HepG2 (cell line): Measurements from ENCODE around the gene EPHA10. TPM values are rescaled to one million over a fixed set of nuclear protein-coding genes. Genes with fewer than 3 reads are reported as not detected.

Source experiments
- ARID5B ChIP-seq: IDR thresholded peaks from 2 replicates; pipeline ENCODE4 v1.4.0; 2020; ENCODE audit warnings: mild to moderate bottlenecking, missing genetic modification reagents
- ARNT2 ChIP-seq: sonication (generic); formaldehyde crosslinking; IDR thresholded peaks from 2 replicates; pipeline ENCODE4 v1.8.0; 2022; ENCODE audit warnings: mild to moderate bottlenecking, low read depth, missing genetic modification reagents, moderate library complexity
- CCDC6 ChIP-seq: sonication (generic); formaldehyde crosslinking; IDR thresholded peaks from 2 replicates; pipeline ENCODE4 v1.8.1; 2022; ENCODE audit warnings: mild to moderate bottlenecking, missing genetic modification reagents, moderate library complexity
- CEBPG ChIP-seq: IDR thresholded peaks from 2 replicates; pipeline ENCODE4 v1.6.1; 2016
- DPF2 ChIP-seq: sonication (generic); formaldehyde crosslinking; IDR thresholded peaks from 2 replicates; pipeline ENCODE4 v1.4.0; 2020; ENCODE audit warnings: mild to moderate bottlenecking, low read depth, missing genetic modification reagents, borderline replicate concordance
- DRAP1 ChIP-seq: IDR thresholded peaks from 2 replicates; pipeline ENCODE4 v1.6.1; 2016; ENCODE audit warnings: missing genetic modification reagents, missing compliant biosample characterization
- FOXA1 ChIP-seq, 2 experiments: fragments of 450-650 bp in 1 of 2; sonication (generic) in 1 of 2; formaldehyde crosslinking in 1 of 2; IDR thresholded peaks; 2 replicates each; pipeline versions ENCODE4 v1.4.0 to v1.6.1; 2016 to 2020; ENCODE audit warnings: missing genetic modification reagents in 1 of 2
- FOXA3 ChIP-seq: IDR thresholded peaks from 2 replicates; pipeline ENCODE4 v1.6.1; 2016; ENCODE audit warnings: missing genetic modification reagents, missing compliant biosample characterization
- HDAC1 ChIP-seq: sonication (generic); formaldehyde crosslinking; IDR thresholded peaks from 2 replicates; pipeline ENCODE4 v1.5.1; 2020; ENCODE audit warnings: mild to moderate bottlenecking, missing genetic modification reagents
- MXD3 ChIP-seq: IDR thresholded peaks from 2 replicates; pipeline ENCODE4 v1.6.1; 2016; ENCODE audit warnings: mild to moderate bottlenecking, missing biosample characterization, missing genetic modification reagents
- NCOA5 ChIP-seq: sonication (generic); formaldehyde crosslinking; IDR thresholded peaks from 2 replicates; pipeline ENCODE4 v1.4.0; 2020; ENCODE audit warnings: missing genetic modification reagents
- NFIB ChIP-seq: sonication (generic); formaldehyde crosslinking; IDR thresholded peaks from 2 replicates; pipeline ENCODE4 v1.9.0; 2021; ENCODE audit warnings: missing genetic modification reagents, mild to moderate bottlenecking, borderline replicate concordance
- NFYC ChIP-seq: IDR thresholded peaks from 2 replicates; pipeline ENCODE4 v1.6.1; 2016; ENCODE audit warnings: missing genetic modification reagents, missing compliant biosample characterization
- NONO ChIP-seq, 2 experiments: fragments of 450-650 bp in 1 of 2; sonication (generic) in 1 of 2; formaldehyde crosslinking in 1 of 2; IDR thresholded peaks in 1 of 2; conservative IDR thresholded peaks in 1 of 2; 2 replicates each; pipeline versions ENCODE4 v1.6.1 to v1.8.0; 2017 to 2022; ENCODE audit warnings: mild to moderate bottlenecking in 1 of 2, missing genetic modification reagents in 1 of 2, moderate library complexity in 1 of 2
- THAP7 ChIP-seq: sonication (generic); formaldehyde crosslinking; IDR thresholded peaks from 2 replicates; pipeline ENCODE4 v1.8.1; 2023; ENCODE audit warnings: mild to moderate bottlenecking, missing genetic modification reagents
- U2AF2 ChIP-seq: fragments of 200-400 bp; formaldehyde crosslinking; IDR thresholded peaks from 2 replicates; pipeline ENCODE4 v1.6.1; 2017; ENCODE audit warnings: low read depth, mild to moderate bottlenecking, low read length
- UBTF ChIP-seq: sonication (generic); formaldehyde crosslinking; IDR thresholded peaks from 2 replicates; pipeline ENCODE4 v1.4.0; 2020; ENCODE audit warnings: mild to moderate bottlenecking, missing genetic modification reagents
- ZKSCAN5 ChIP-seq: sonication (generic); formaldehyde crosslinking; IDR thresholded peaks from 2 replicates; pipeline ENCODE4 v1.5.1; 2020; ENCODE audit warnings: mild to moderate bottlenecking, missing genetic modification reagents
- ZNF256 ChIP-seq: sonication (generic); formaldehyde crosslinking; conservative IDR thresholded peaks from 2 replicates; pipeline ENCODE4 v1.4.0; 2020; ENCODE audit warnings: missing genetic modification reagents
- ZNF724P ChIP-seq: sonication (generic); formaldehyde crosslinking; IDR thresholded peaks from 2 replicates; pipeline ENCODE4 v1.8.0; 2022; ENCODE audit warnings: missing genetic modification reagents, borderline replicate concordance
- ZNF766 ChIP-seq: sonication (generic); formaldehyde crosslinking; IDR thresholded peaks from 2 replicates; pipeline ENCODE4 v1.5.0; 2020; ENCODE audit warnings: missing genetic modification reagents, borderline replicate concordance
- ZNF850 ChIP-seq: sonication (generic); formaldehyde crosslinking; conservative IDR thresholded peaks from 2 replicates; pipeline ENCODE4 v1.9.0; 2021; ENCODE audit warnings: mild to moderate bottlenecking, missing genetic modification reagents
- polyA plus RNA-seq, 8 experiments: library from polyadenylated mRNA; depleted of rRNA in 3 of 8; stranded (reverse) in 7 of 8; unstranded in 1 of 8; fragments of >200 nt; fragmentation: Illumina TruSeq in 4 of 8; extraction: Trizol in 4 of 8; gene quantifications; 2 replicates each; pipeline versions ENCODE4 v1.2.1 to v1.2.3, GENCODE V29; 2011 to 2016; ENCODE audit warnings: low read depth in 4 of 8, missing spikeins in 1 of 8, mixed read lengths in 1 of 8; ENCODE audit not compliant: insufficient read depth in 1 of 8
- total RNA-seq, 5 experiments: library from RNA; depleted of rRNA; stranded (reverse); fragments of >200 nt; fragmentation: Illumina TruSeq; extraction: Trizol; gene quantifications; 2 replicates each; pipeline ENCODE4 v1.2.3, GENCODE V29; 2016; ENCODE audit warnings: low read depth in 1 of 5

Gene EPHA10
- total and polyA plus RNA-seq, 2 of the 13 experiments (the other 11 are each of a cell fraction or from before 2014, with no cell fraction given) = 0.11 to 0.58 TPM

GRCh38 chr1:37807555-37808368 is 42.8 kb upstream of the EPHA10 start, which contains the start of the genes C1orf122 and YRDC (continued):
- no peak for TF ChIP-seq U2AF2
- TF ChIP-seq FOXA1 (IDR thresholded peaks at IDR 0.05) = no peak
- TF ChIP-seq FOXA1 (CRISPR knock-in tag; IDR thresholded peaks at IDR 0.05) = no peak
- no peak for TF ChIP-seq NFYC (CRISPR knock-in tag)
- TF ChIP-seq ZNF724P (CRISPR knock-in tag) = 0 out of 2 replicates have a peak, but pooled peaks have one; percentile 68
- TF ChIP-seq NCOA5 = no peak
- TF ChIP-seq ZNF766 (CRISPR knock-in tag) = 0 out of 2 replicates have a peak, but pooled peaks have one; percentile 39
- no peak for TF ChIP-seq THAP7 (CRISPR knock-in tag)
- no peak for TF ChIP-seq NONO (IDR thresholded peaks at IDR 0.05)
- no peak for TF ChIP-seq NONO (CRISPR knock-in tag; conservative IDR thresholded peaks at IDR 0.05)
- peak; percentile 82 for TF ChIP-seq DRAP1
- peak; percentile 37; the same call in 1 of the 2 replicates for TF ChIP-seq CCDC6 (CRISPR knock-in tag)
- no peak for TF ChIP-seq CEBPG (CRISPR knock-in tag)
- no peak; the same call in 1 of the 2 replicates for TF ChIP-seq MXD3 (CRISPR knock-in tag)
- peak; percentile 64 for TF ChIP-seq HDAC1 (CRISPR knock-in tag)
- TF ChIP-seq ZNF850 (CRISPR knock-in tag) = no peak
- TF ChIP-seq UBTF (CRISPR knock-in tag) = 0 out of 2 replicates have a peak, but pooled peaks have one; percentile 20
- TF ChIP-seq NFIB = no peak
- no peak for TF ChIP-seq ZNF256 (CRISPR knock-in tag)
- TF ChIP-seq ARNT2 (CRISPR knock-in tag) = no peak
- TF ChIP-seq DPF2 (CRISPR knock-in tag) = no peak
- no peak for TF ChIP-seq ZKSCAN5 (CRISPR knock-in tag)
- no peak for TF ChIP-seq FOXA3 (CRISPR knock-in tag)
- TF ChIP-seq ARID5B (CRISPR knock-in tag) = no peak
